ENCODE measurements around the gene BCAR3.

BCAR3 gene

DNA sequence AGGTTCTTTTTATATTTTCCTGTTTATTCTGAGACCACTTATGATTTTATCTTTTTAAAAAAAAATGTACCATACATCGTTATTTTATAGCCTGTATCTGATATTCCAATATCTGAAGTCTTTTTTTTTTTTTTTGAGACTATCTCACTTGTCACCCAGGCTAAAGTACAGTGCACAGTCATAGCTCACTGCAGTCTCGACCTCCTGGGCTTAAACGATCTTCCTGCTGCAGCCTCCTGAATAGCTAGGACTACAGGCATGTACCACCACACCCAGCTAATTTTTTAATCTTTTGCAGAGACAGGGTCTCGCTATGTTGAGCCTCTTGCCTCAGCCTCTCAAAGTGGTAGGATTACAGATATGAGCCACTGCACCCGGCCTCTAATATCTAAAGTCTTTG is 25.1 kb downstream of the BCAR3 start:
- no peak overlapping the region for H3K4me2 ChIP-seq (ENCODE audit: insufficient read depth, low read length)
- TF ChIP-seq EZH2 (IDR thresholded peaks at IDR 0.05; ENCODE audit: borderline replicate concordance, low read depth, low read length, severe bottlenecking) = no peak
- TF ChIP-seq, protein P1, sequence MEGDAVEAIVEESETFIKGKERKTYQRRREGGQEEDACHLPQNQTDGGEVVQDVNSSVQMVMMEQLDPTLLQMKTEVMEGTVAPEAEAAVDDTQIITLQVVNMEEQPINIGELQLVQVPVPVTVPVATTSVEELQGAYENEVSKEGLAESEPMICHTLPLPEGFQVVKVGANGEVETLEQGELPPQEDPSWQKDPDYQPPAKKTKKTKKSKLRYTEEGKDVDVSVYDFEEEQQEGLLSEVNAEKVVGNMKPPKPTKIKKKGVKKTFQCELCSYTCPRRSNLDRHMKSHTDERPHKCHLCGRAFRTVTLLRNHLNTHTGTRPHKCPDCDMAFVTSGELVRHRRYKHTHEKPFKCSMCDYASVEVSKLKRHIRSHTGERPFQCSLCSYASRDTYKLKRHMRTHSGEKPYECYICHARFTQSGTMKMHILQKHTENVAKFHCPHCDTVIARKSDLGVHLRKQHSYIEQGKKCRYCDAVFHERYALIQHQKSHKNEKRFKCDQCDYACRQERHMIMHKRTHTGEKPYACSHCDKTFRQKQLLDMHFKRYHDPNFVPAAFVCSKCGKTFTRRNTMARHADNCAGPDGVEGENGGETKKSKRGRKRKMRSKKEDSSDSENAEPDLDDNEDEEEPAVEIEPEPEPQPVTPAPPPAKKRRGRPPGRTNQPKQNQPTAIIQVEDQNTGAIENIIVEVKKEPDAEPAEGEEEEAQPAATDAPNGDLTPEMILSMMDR (IDR thresholded peaks at IDR 0.05; ENCODE audit: borderline replicate concordance, extremely low read depth, low read length, poor library complexity, severe bottlenecking) = no peak
- no peaks in the 10 kb centered on the region for H3K27me3 ChIP-seq (ENCODE audit: insufficient read depth, low read length, poor library complexity)
- no peak overlapping the region for H2AFZ ChIP-seq (ENCODE audit: low read depth, low read length)
- no peak for DNase-seq
- H3K9me3 ChIP-seq (ENCODE audit: insufficient read depth, low read length, severe bottlenecking) = no peaks in the 10 kb centered on the region
- no peak overlapping the region for H3K27ac ChIP-seq (ENCODE audit: low read length)
- no peak overlapping the region for H3K9ac ChIP-seq (ENCODE audit: low read depth, low read length)
- no peak for ATAC-seq (ENCODE audit: insufficient read depth, low read depth)
- no peaks in the 10 kb centered on the region for H3K79me2 ChIP-seq (ENCODE audit: insufficient read depth, low read length)
- H3K4me3 ChIP-seq (ENCODE audit: low read depth in 1 of 2, low read length in 2 of 2) = no peak overlapping the region
- no peaks in the 10 kb centered on the region for H3K4me1 ChIP-seq (ENCODE audit: insufficient read depth, low read length)
- H4K20me1 ChIP-seq (ENCODE audit: insufficient read depth, low read length) = no peaks in the 10 kb centered on the region
- no peaks in the 10 kb centered on the region for H3K36me3 ChIP-seq (ENCODE audit: insufficient read depth, low read length)

DNA sequence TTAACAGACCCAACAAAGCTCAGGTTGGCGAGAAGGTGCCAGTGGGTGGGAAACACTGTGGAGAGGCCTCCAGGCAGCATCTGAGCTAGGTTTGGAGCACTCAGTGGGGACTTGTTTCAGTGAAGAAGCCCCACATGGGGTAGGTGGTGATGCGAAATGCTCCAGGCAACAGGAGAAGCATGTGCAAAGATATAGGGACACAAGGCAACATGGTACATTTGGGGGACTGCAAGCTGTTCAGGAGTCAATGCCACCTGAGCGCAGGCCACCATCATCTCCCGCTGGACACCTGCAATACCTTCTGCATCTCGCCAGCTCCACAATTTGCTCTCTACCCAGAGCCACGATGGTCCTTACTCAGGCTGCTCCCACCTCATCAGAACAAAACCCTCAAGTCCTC is 28.0 kb downstream of the BCAR3 start:
- H3K4me2 ChIP-seq (ENCODE audit: insufficient read depth, low read length) = no peak overlapping the region
- H3K4me3 ChIP-seq (ENCODE audit: low read depth in 1 of 2, low read length in 2 of 2) = no peak overlapping the region
- H3K27me3 ChIP-seq (ENCODE audit: insufficient read depth, low read length, poor library complexity) = no peaks in the 10 kb centered on the region
- H3K4me1 ChIP-seq (ENCODE audit: insufficient read depth, low read length) = no peaks in the 10 kb centered on the region
- no peaks in the 10 kb centered on the region for H3K79me2 ChIP-seq (ENCODE audit: insufficient read depth, low read length)
- no peak overlapping the region for H3K9ac ChIP-seq (ENCODE audit: low read depth, low read length)
- DNase-seq (no peak), ATAC-seq (ENCODE audit: insufficient read depth, low read depth) (no peak)
- H3K36me3 ChIP-seq (ENCODE audit: insufficient read depth, low read length) = no peaks in the 10 kb centered on the region
- no peak overlapping the region for H3K27ac ChIP-seq (ENCODE audit: low read length)
- H3K9me3 ChIP-seq (ENCODE audit: insufficient read depth, low read length, severe bottlenecking) = no peaks in the 10 kb centered on the region
- no peaks in the 10 kb centered on the region for H4K20me1 ChIP-seq (ENCODE audit: insufficient read depth, low read length)
- TF ChIP-seq, protein P1 (IDR thresholded peaks at IDR 0.05; ENCODE audit: borderline replicate concordance, extremely low read depth, low read length, poor library complexity, severe bottlenecking) = no peak
- no peak for TF ChIP-seq EZH2 (IDR thresholded peaks at IDR 0.05; ENCODE audit: borderline replicate concordance, low read depth, low read length, severe bottlenecking)
- H2AFZ ChIP-seq (ENCODE audit: low read depth, low read length) = no peak overlapping the region

DNA sequence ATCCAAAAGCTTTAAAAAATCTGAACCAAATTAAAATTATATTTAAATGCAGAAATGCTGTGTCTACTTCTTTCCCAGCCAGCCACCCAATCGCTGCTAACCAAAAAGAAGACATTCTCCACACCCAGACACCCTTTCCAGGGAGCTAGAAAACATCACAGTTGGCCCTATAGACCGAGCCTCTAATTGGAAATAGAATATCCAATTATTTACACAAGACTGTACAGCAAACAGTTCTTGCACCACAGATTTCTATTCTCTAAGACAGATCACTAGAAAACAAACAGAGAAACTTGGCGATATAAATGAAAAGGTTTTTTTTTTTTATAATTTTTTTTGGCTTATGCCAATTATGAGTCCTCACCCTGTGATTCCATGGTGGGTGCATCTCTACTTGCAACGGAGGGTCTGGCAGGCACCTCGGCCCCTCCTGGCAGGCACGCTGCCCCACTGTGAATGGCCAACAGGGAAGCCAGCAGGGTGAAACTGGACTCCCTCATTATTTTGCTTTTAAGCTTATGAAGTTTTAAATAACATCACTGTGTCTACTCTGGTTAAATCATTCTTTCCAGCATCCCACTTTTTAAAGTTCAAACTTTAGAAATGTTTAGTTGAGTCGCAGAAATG is 29.2 kb downstream of the BCAR3 start:
- Histone ChIP-seq H3K4me2 (ENCODE audit: insufficient read depth, low read length) (no peak overlapping the region), H3K9me3 (ENCODE audit: insufficient read depth, low read length, severe bottlenecking) (no peaks in the 10 kb centered on the region), H3K27ac (ENCODE audit: low read length) (no peak overlapping the region), H3K4me3 (ENCODE audit: low read depth in 1 of 2, low read length in 2 of 2) (no peak overlapping the region), H3K9ac (ENCODE audit: low read depth, low read length) (no peak overlapping the region), H2AFZ (ENCODE audit: low read depth, low read length) (no peak overlapping the region), H3K36me3 (ENCODE audit: insufficient read depth, low read length) (no peaks in the 10 kb centered on the region), H4K20me1 (ENCODE audit: insufficient read depth, low read length) (no peaks in the 10 kb centered on the region), H3K79me2 (ENCODE audit: insufficient read depth, low read length) (no peaks in the 10 kb centered on the region), H3K4me1 (ENCODE audit: insufficient read depth, low read length) (no peaks in the 10 kb centered on the region), H3K27me3 (ENCODE audit: insufficient read depth, low read length, poor library complexity) (no peaks in the 10 kb centered on the region)
- TF ChIP-seq, protein P1 (IDR thresholded peaks at IDR 0.05; ENCODE audit: borderline replicate concordance, extremely low read depth, low read length, poor library complexity, severe bottlenecking) = no peak
- TF ChIP-seq EZH2 (IDR thresholded peaks at IDR 0.05; ENCODE audit: borderline replicate concordance, low read depth, low read length, severe bottlenecking) = no peak
- DNase-seq = no peak
- ATAC-seq (ENCODE audit: insufficient read depth, low read depth) = no peak
